Tibial nerve (tissue), 4 donors: ENCODE measurements around the gene PNKP. TPM values are rescaled to one million over a fixed set of nuclear protein-coding genes. Genes with fewer than 3 reads are reported as not detected.

ENCODE experiments used
- DNase-seq, 2 donors: peaks; one replicate each; pipeline ENCODE4 v3.0.0-alpha.2; 2019; ENCODE audit warnings: low spot score in 2 of 2
- H3K27ac ChIP-seq, 4 donors: fragments of 200-600 bp; sonication (generic) in 3 of 4; one replicate each; pipeline ENCODE4 v1.5.1; 2017 to 2019; ENCODE audit warnings: mild to moderate bottlenecking in 1 of 4
- H3K27me3 ChIP-seq, 2 donors: fragments of 200-600 bp; sonication (generic) in 1 of 2; one replicate each; pipeline versions ENCODE4 v1.5.1 to v1.6.0; 2017 to 2019
- H3K36me3 ChIP-seq, 3 donors: fragments of 200-600 bp; sonication (generic); one replicate each; pipeline ENCODE4 v1.5.1; 2018 to 2019
- H3K4me1 ChIP-seq, 4 donors: fragments of 200-600 bp; sonication (generic) in 3 of 4; one replicate each; pipeline ENCODE4 v1.5.1; 2017 to 2019
- H3K4me3 ChIP-seq, 4 donors: fragments of 200-600 bp; sonication (generic) in 3 of 4; one replicate each; pipeline ENCODE4 v1.5.1; 2017 to 2019; ENCODE audit warnings: mild to moderate bottlenecking in 1 of 4, moderate library complexity in 1 of 4
- H3K9me3 ChIP-seq, 4 donors: fragments of 200-600 bp; sonication (generic) in 3 of 4; one replicate each; pipeline ENCODE4 v1.5.1; 2017 to 2019
- CTCF ChIP-seq, 5 experiments: fragments of 200-600 bp in 3 of 5; fragments of 450-650 bp in 2 of 5; sonication (generic) in 3 of 5; IDR thresholded peaks; one replicate each; pipeline ENCODE4 v1.5.1; 2016 to 2019; ENCODE audit warnings: antibody characterized with exemption in 5 of 5, mild to moderate bottlenecking in 3 of 5, moderate library complexity in 2 of 5
- EP300 ChIP-seq, 2 donors: sonication (generic); formaldehyde crosslinking; IDR thresholded peaks; one replicate each; pipeline ENCODE4 v1.6.1; 2017; ENCODE audit warnings: antibody characterized with exemption in 2 of 2, mild to moderate bottlenecking in 1 of 2
- POLR2A ChIP-seq, 2 donors: fragments of 450-650 bp; IDR thresholded peaks; one replicate each; pipeline ENCODE4 v1.6.1; 2017; ENCODE audit warnings: antibody characterized with exemption in 2 of 2, mild to moderate bottlenecking in 2 of 2, moderate library complexity in 2 of 2
- WGBS, 2 donors: methylation state at CpG; one replicate each; pipeline ENCODE4 v1.1.5; 2018; 5-methylcytosine and 5-hydroxymethylcytosine counted together
- total RNA-seq, 4 donors: library from RNA; depleted of rRNA; stranded (reverse); fragments of >200 nt; gene quantifications; one replicate each; pipeline ENCODE4 v1.1.0, GENCODE V29; 2016

The PNKP gene
- total RNA-seq, 4 donors from 2014 or later, result 52.7 to 158 (median 79.5) TPM

- TF ChIP-seq POLR2A (IDR thresholded peaks at IDR 0.05) (no peak), EP300 (IDR thresholded peaks at IDR 0.05) (no peak), CTCF (IDR thresholded peaks at IDR 0.05) (no peak)
- Histone ChIP-seq H3K36me3 (peaks cover 9 to 73% (median 29%) of the 10 kb centered on the region in 3 donors), H3K4me3 (no peak overlapping the region), H3K9me3 (peaks cover 0 to 5% (median 0%) of the 10 kb centered on the region in 4 donors), H3K27me3 (no peaks in the 10 kb centered on the region), H3K4me1 (peaks cover 0 to 18% (median 7%) of the 10 kb centered on the region in 4 donors), H3K27ac (no peak overlapping the region)
- WGBS, 2 donors, result 70 to 73% methylated on average over 20 to 23 of the region's 23 CpGs
- no peak for DNase-seq
Measured at GRCh38 chr19:49887037-49887664, 19.8 kb upstream of the PNKP start.

- peaks cover 0 to 14% (median under 1%) of the 10 kb centered on the region in 4 donors for H3K4me1 ChIP-seq
- H3K36me3 ChIP-seq, result peaks cover 19 to 97% (median 45%) of the 10 kb centered on the region in 3 donors
- DNase-seq, result no peak
- no peak overlapping the region for H3K27ac ChIP-seq
- 84 to 89% methylated on average over 3 of the region's 3 CpGs for WGBS, 2 donors
- no peaks in the 10 kb centered on the region for H3K27me3 ChIP-seq
- no peak overlapping the region for H3K4me3 ChIP-seq
- H3K9me3 ChIP-seq, result peaks cover 0 to 5% (median 0%) of the 10 kb centered on the region in 4 donors
- TF ChIP-seq CTCF (IDR thresholded peaks at IDR 0.05) (no peak), POLR2A (IDR thresholded peaks at IDR 0.05) (no peak), EP300 (IDR thresholded peaks at IDR 0.05) (no peak)
Measured at GRCh38 chr19:49884760-49885159, 17.4 kb upstream of the PNKP start.

- TF ChIP-seq CTCF (IDR thresholded peaks at IDR 0.05) (no peak), EP300 (IDR thresholded peaks at IDR 0.05) (no peak), POLR2A (IDR thresholded peaks at IDR 0.05) (no peak)
- 96 to 98% methylated on average over 15 to 17 of the region's 18 CpGs for WGBS, 2 donors
Measured at GRCh38 chr19:49884109-49884508, 16.7 kb upstream of the PNKP start.

GRCh38 chr19:49883094-49883493 is 15.7 kb upstream of the PNKP start:
- whole genome bisulfite sequencing, 2 donors, result 97 to 99% methylated on average over 5 of the region's 5 CpGs
- DNase-seq, result no peak
- no peak overlapping the region for H3K27ac ChIP-seq
- peaks cover 21 to 94% (median 45%) of the 10 kb centered on the region in 3 donors for H3K36me3 ChIP-seq
- H3K9me3 ChIP-seq, result peaks cover 0 to 5% (median 0%) of the 10 kb centered on the region in 4 donors
- H3K27me3 ChIP-seq, result no peaks in the 10 kb centered on the region
- H3K4me1 ChIP-seq, result peaks cover 0 to 25% (median 9%) of the 10 kb centered on the region in 4 donors
- no peak for TF ChIP-seq POLR2A (IDR thresholded peaks at IDR 0.05)
- H3K4me3 ChIP-seq, result no peak overlapping the region

More at GRCh38 chr19:49884109-49884508, 16.7 kb upstream of the PNKP start:
- no peak for DNase-seq
- Histone ChIP-seq H3K4me1 (peaks cover 0 to 15% (median under 1%) of the 10 kb centered on the region in 4 donors), H3K36me3 (peaks cover 20 to 100% (median 45%) of the 10 kb centered on the region in 3 donors), H3K27me3 (no peaks in the 10 kb centered on the region), H3K4me3 (no peak overlapping the region), H3K27ac (no peak overlapping the region), H3K9me3 (peaks cover 0 to 5% (median 0%) of the 10 kb centered on the region in 4 donors)

GRCh38 chr19:49882643-49883042 is 15.3 kb upstream of the PNKP start:
- WGBS, 2 donors, result 96% methylated on average over 14 of the region's 14 CpGs
- Histone ChIP-seq H3K9me3 (peaks cover 0 to 5% (median 0%) of the 10 kb centered on the region in 4 donors), H3K27ac (no peak overlapping the region), H3K4me1 (peaks cover 0 to 25% (median 9%) of the 10 kb centered on the region in 4 donors), H3K36me3 (peaks cover 21 to 89% (median 45%) of the 10 kb centered on the region in 3 donors), H3K4me3 (no peak overlapping the region), H3K27me3 (no peaks in the 10 kb centered on the region)
- no peak for DNase-seq
- TF ChIP-seq POLR2A (IDR thresholded peaks at IDR 0.05) (no peak), EP300 (IDR thresholded peaks at IDR 0.05) (no peak), CTCF (IDR thresholded peaks at IDR 0.05) (no peak)
